ENCODE results near the gene PRDX3.
"Not testable (repeated sequence)": the region's sequence is repeated elsewhere in the genome, so short reads cannot be mapped to it uniquely, and the experiment has no call there.

The PRDX3 gene

GRCh38 chr10:119165171-119166117 is 13.2 kb downstream of the PRDX3 start, which contains the start of gene SFXN4:
Gene SFXN4 (minus strand): TSS chr10:119165714. CDS start chr10:119165647, 67 bp downstream.
- DNase-seq (ENCODE audit: low read depth, low spot score) = no peak

GRCh38 chr10:119162452-119163092 is 16.0 kb downstream of the PRDX3 start:
- no peak for DNase-seq (ENCODE audit: low read depth, low spot score)

GRCh38 chr10:119161680-119162451 is 16.7 kb downstream of the PRDX3 start:
- DNase-seq (ENCODE audit: low read depth, low spot score) = no peak

GRCh38 chr10:119159332-119159731 is 19.3 kb downstream of the PRDX3 start:
- DNase-seq (ENCODE audit: low read depth, low spot score) = no peak

- no peak for DNase-seq (ENCODE audit: low read depth, low spot score)
Observed at GRCh38 chr10:119153661-119154060, 25.0 kb downstream of the PRDX3 start.

GRCh38 chr10:119153041-119153440 is 25.6 kb downstream of the PRDX3 start:
- no peak for DNase-seq (ENCODE audit: low read depth, low spot score)

- not testable (repeated sequence) for DNase-seq (ENCODE audit: low read depth, low spot score)
Observed at GRCh38 chr10:119151601-119152000, 27.0 kb downstream of the PRDX3 start.

- no peak for DNase-seq (ENCODE audit: low read depth, low spot score)
Observed at GRCh38 chr10:119149729-119150128, 28.9 kb downstream of the PRDX3 start.

- no peak for DNase-seq (ENCODE audit: low read depth, low spot score)
Observed at GRCh38 chr10:119149157-119149556, 29.5 kb downstream of the PRDX3 start.

GRCh38 chr10:119143657-119144056 is 35.0 kb downstream of the PRDX3 start:
- DNase-seq (ENCODE audit: low read depth, low spot score) = no peak

- no peak for DNase-seq (ENCODE audit: low read depth, low spot score)
Observed at GRCh38 chr10:119140603-119141245, 37.9 kb downstream of the PRDX3 start.

- DNase-seq (ENCODE audit: low read depth, low spot score) = no peak
Observed at GRCh38 chr10:119139464-119140067, 39.0 kb downstream of the PRDX3 start.

GRCh38 chr10:119138346-119139306 is 40.0 kb downstream of the PRDX3 start:
- DNase-seq (ENCODE audit: low read depth, low spot score) = no peak

- DNase-seq (ENCODE audit: low read depth, low spot score) = not testable (repeated sequence)
Observed at GRCh38 chr10:119137878-119138277, 40.7 kb downstream of the PRDX3 start.

- DNase-seq (ENCODE audit: low read depth, low spot score) = no peak
Observed at GRCh38 chr10:119136084-119136483, 42.5 kb downstream of the PRDX3 start.

- DNase-seq (ENCODE audit: low read depth, low spot score) = no peak
Observed at GRCh38 chr10:119135513-119135881, 43.1 kb downstream of the PRDX3 start.

- no peak for DNase-seq (ENCODE audit: low read depth, low spot score)
Observed at GRCh38 chr10:119133949-119134348, 44.7 kb downstream of the PRDX3 start.

- DNase-seq (ENCODE audit: low read depth, low spot score) = no peak
Observed at GRCh38 chr10:119132521-119133345, 45.9 kb downstream of the PRDX3 start.

Data from iPS DF 19.7 (cell line).